D341Med (cell line): ENCODE data around the gene ALX3.

Experiments used
- DNase-seq: peaks from one replicate; pipeline ENCODE4 v3.0.0; 2012; ENCODE audit warnings: low spot score

ALX3 gene

DNA sequence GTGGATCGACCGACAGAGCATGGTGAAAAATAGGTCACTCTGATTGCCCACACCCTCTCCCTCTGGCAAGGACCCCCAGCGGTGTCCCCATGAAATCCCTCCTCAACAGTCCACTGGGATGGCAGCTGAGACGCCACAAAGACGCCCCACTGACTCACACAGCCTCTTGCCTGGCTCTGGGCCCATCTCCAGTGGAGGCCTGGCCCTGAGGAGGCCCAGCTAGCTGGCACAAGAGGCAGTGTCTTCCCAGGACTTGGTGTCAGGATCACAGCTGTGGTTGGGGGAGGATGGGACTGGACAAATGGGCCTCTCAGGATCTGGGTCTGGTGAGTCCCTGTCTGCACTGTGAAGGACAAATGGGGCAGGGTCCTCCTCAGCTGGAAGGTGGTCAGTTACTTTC, 4.6 kb downstream of the ALX3 start:
- no peak for DNase-seq

DNA sequence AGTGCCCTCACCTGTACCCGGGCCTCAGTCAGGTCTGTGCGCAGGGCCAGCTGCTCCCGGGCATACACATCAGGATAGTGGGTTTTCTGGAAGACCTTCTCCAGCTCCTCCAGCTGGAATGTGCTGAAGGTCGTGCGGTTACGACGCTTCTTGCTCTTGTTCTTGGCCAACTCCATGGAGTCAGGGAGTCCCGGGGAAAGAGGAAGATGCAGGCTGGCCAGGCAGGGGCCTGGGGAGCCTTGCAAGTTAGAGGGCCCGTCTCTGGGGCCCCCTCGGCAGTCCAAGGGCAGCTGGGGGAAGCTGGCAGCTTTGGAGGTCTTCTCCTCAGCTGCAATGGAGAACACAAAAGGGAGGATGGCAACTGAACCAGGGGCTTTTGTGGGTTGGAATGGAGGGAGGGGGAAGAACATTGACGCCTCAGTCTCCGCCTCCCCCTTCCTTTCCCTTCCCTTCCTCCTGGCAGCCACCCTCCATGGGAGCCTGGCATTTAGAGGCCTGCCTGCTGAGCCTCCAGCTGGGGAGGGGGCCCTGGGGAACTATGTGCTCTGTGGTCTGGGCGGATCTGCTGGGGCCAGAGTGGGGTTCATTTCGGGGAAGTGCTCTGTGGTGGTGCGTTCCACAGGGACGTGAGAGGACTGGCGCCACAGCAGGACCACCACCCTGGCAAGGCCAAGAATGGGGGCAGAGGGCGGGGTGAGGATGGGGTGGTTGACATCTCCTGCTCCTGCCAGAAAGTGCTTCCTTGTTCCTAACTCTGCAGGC, 5.7 kb downstream of the ALX3 start:
- no peak for DNase-seq

DNA sequence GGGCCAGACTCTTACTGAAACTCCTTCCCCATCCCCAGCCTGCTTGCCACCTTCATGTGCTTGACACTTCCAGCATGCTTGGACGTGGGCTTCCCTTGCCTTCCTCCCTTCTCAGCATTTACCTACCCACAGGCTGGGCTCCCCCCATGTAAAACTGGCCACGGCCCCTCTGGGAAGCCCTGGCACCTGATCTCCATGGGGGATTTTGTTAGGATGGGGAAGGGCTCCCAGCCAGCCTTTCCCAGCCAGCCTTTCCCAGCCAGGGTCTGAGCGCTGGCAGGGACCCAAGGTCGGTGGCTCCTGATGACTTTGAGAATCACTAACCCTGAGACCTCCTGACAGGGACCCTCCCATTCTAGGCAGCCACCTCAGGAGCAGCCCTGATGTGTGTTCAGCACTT, 6.7 kb downstream of the ALX3 start:
- DNase-seq, result no peak

- DNase-seq, result no peak
Measured at GRCh38 chr1:110062612-110063011, 7.9 kb downstream of the ALX3 start.

GRCh38 chr1:110061341-110061740, 9.1 kb downstream of the ALX3 start:
- DNase-seq, result no peak

GRCh38 chr1:110060662-110061060, 9.8 kb downstream of the ALX3 start:
- no peak for DNase-seq

GRCh38 chr1:110060034-110060661, 10.3 kb downstream of the ALX3 start:
- DNase-seq, result no peak

GRCh38 chr1:110059133-110059863, 11.2 kb downstream of the ALX3 start:
- DNase-seq, result no peak

- no peak for DNase-seq
Measured at GRCh38 chr1:110058591-110058990, 11.9 kb downstream of the ALX3 start.

DNA sequence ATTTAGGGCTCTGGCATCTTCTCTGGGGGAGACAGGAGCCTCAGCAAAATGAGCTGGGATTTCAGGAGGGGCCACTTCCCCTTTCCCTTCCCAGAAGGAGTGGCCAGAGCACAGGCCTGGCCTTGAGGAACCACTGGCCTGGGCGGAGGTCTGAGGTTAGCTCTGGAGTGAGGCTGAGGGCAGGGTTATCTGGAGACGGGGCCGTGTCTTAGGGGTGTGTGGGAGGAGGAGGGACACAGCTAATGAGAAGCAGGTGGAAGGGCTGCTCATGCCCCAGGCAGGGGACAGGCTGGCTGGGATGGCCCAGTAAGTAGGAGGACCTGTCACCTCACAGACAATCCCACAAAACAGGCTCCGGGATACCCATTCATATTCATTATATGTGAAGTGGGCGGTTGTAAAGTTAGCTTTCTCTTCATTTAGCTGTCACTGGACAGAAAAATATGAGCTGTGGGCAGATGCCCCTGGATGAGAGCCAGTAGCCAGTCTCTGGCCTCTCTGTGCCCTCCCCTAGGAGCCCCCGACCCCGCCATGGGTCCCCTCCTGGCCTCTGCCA, 12.4 kb downstream of the ALX3 start:
- no peak for DNase-seq

- DNase-seq, result no peak
Measured at GRCh38 chr1:110056776-110057175, 13.7 kb downstream of the ALX3 start.

DNA sequence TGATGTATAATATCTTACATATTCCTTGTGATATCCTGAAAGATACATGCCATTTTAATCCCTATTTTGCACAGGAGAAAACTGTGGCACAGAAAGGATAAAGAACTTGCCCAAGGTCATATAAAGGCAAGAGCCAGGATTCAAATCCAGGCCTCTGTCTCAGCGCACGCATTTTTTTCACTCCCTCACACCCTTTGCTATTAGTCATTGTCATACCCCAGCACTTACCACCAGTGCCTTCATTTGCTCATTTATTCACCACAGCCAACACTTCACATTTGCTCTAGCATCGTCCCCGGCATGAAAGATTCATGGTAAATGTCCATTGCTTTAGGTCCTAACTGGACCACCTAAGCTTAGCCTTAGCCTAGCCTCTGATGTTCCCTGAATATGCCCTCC, 14.2 kb downstream of the ALX3 start:
- DNase-seq, result no peak

DNA sequence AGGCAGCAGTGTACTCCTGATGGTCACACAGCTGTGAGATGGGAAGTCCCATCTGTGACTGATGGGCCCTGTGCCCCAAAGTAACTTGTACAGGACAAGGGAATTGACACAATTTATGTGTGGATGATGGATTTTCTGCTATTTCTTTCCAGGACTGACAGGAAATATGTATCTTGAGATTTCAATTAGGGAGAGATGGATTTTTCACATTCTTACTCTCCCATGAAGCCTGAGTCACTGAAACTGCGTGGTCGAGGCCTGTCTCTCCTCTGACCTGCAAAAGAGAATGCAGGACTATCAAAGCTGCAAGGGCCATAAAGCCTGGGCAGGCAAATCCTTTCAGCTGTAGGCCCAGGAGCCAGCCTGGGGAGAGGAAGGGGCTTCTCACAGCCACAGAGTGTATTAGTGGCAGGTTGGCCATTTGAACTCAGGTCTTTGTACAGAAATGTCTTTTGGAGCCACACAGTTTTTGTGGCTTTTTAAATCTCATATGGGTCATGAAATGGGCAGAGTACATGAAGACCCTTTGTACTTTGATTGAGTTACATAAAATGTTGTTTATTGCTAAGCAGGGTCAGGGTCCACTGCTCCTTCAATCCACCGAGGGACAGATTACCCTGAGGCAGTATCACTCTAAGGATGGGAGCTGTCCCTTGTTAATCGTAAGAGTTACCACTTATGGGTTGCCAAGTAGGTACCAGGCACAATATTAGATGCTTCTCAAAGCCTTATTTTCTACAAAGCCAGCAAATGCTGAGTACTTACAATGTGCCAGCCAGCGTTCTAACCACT, 14.8 kb downstream of the ALX3 start:
- no peak for DNase-seq

GRCh38 chr1:110053552-110054428, 16.7 kb downstream of the ALX3 start:
- DNase-seq, result peak; percentile 79

GRCh38 chr1:110051262-110051648, 19.2 kb downstream of the ALX3 start:
- DNase-seq, result no peak

GRCh38 chr1:110050602-110051261, 19.7 kb downstream of the ALX3 start:
- no peak for DNase-seq

GRCh38 chr1:110049801-110050601, 20.5 kb downstream of the ALX3 start:
- no peak for DNase-seq

DNA sequence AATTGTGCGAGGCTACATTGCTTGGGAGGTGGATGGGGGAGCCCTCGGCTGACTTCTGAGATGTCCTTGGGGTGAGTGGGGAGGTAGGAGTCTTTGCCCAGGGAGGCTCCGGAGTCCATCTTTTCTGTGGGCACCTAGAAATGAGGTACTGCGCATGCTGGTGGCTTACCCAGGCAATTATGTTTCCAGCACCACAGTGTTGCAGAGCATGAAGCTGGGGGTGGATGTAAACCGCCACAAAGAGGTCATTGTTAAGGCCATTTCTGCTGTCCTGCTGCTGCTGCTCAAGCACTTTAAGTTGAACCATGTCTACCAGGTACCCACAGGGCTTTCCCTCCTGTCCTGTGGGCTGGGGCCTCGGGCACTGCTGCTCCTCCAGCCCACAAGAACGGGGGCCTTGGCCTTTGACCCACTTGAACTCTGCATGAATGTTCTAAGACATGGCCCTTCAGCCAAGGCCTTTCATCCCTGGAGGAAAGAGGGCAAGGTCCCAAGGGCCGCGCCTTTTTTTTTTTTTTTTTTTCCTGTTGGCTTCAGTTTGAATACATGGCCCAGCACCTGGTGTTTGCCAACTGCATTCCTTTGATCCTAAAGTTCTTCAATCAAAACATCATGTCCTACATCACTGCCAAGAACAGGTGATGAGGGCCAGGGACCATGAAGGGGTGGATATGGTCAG, 21.4 kb downstream of the ALX3 start:
- DNase-seq, result no peak

DNA sequence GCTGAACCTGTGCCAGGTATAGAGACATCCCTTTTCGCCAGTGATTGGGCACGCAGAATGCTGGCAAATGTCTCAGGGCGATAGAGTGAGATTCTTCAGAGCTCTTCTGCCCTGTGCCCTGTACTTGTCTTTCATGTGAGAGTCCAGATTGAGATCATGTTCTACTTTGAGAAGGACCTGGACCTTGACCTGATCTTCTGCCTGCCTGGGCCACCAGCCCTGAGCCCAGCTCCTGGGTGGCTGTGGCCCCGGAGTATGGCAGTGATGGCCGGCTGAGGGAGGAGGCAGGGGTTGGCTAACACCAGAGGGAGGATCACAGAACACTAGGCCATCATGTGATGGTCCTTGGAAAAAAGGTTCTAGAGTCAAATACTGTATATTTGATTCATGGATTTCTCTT, 22.2 kb downstream of the ALX3 start:
- DNase-seq, result no peak
